Epithelial cell of esophagus (primary cell): ENCODE data around the gene CCR2.

Experiments used
- DNase-seq: peaks from one replicate; pipeline ENCODE4 v3.0.0; 2010; ENCODE audit warnings: low read depth
- H3K4me3 ChIP-seq: 2 replicates; pipeline ENCODE4 v1.5.1; 2011; ENCODE audit warnings: mild to moderate bottlenecking, low read length, control low read depth
- CTCF ChIP-seq: IDR thresholded peaks from 2 replicates; pipeline ENCODE4 v1.5.1; 2011; ENCODE audit warnings: low read depth, mild to moderate bottlenecking, low read length, control low read depth, inconsistent platforms; ENCODE audit not compliant: insufficient read depth; ENCODE audit errors: missing control alignments

CCR2 gene

DNA sequence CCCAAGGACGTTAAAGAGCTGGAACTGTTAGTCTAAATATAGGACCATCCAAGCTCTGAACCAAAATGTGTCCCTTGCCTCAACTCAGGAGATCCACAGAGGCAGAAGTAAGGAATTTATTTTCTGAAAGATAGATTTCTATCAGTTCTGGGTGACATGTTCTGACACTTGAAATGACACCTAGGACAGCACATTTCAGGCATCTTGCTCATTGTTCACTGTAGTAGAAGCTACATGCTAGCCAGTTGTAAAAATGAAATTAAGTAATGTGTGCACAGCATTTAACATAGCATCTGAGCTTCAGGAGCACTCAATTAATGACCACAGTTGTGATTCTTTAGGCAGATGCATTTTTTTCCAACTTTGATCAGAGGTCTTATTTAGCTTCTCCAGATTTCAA, 567 bp downstream of the CCR2 start:
- H3K4me3 ChIP-seq: no peak overlapping the region
- no peak for DNase-seq
- TF ChIP-seq CTCF: no peak

DNA sequence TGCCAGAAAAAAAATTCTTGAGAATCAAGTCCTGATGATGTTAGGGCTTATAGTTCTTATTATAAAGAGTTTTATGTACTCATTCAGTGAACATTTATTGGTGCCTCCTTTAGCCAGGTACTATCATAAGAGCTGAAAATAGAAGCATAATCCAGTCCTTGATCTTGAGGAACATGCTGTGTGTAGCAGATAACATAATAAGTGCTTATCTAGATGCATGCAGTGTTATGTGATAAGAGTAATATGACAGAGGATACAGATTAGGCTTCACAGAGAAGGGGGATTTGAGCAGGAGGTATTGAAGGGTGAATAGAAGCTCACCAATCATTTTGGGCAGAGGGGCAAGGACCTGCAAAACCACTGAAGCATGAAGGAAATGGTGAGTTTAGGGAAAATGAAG, 1.1 kb downstream of the CCR2 start:
- DNase-seq: no peak
- no peak for TF ChIP-seq CTCF

DNA sequence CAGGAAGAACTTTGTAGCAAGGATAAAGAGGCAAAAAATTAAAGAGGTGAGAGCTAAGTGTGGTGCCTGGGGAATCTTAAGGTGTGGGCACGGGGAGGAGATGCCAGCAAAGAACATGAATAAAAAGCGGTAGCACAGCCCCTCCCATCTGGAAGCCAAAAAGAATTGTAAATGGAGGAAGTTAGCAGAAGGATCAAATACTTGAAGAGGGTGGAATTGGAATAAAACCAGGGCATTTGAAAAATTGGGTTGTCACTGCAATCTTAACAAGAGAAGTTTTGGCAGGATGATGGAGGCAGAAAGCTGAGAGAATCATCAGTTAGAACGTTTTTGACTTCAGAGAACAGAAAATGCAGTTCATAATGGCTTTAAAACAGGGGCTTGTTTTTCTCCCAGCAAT, 2.4 kb downstream of the CCR2 start:
- TF ChIP-seq CTCF: no peak
- DNase-seq: no peak
- no peak overlapping the region for H3K4me3 ChIP-seq

More for the DNA sequence above, 1.1 kb downstream of the CCR2 start:
- H3K4me3 ChIP-seq: no peak overlapping the region

DNA sequence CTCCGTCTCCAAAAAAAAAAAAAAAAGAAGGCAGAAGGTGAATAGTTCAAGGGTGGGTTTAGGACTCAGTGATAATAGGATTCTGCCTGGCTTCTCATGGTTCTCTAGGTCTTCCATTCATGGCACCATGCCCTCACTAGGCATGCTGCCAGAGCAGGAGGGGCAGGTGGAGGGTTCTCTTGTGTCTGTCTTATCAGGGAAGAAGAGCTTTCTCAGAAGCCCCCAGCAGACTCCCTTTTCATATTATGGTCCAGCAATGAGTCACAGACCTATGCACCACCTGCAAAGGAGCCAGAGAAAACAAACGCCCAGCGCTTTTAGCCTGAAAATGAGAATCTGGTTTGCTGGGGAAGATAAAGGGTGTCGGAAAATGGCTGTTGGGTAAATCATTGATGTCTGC, 3.0 kb downstream of the CCR2 start:
- no peak for TF ChIP-seq CTCF
- no peak overlapping the region for H3K4me3 ChIP-seq
- no peak for DNase-seq

DNA sequence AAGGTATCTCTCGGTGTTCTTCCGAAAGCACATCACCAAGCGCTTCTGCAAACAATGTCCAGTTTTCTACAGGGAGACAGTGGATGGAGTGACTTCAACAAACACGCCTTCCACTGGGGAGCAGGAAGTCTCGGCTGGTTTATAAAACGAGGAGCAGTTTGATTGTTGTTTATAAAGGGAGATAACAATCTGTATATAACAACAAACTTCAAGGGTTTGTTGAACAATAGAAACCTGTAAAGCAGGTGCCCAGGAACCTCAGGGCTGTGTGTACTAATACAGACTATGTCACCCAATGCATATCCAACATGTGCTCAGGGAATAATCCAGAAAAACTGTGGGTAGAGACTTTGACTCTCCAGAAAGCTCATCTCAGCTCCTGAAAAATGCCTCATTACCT, 4.6 kb downstream of the CCR2 start:
- no peak for DNase-seq
- TF ChIP-seq CTCF: no peak
- no peak overlapping the region for H3K4me3 ChIP-seq

GRCh38 chr3:46359733-46360493, 6.0 kb downstream of the CCR2 start:
- no peak overlapping the region for H3K4me3 ChIP-seq
- DNase-seq: peak; percentile 29
- no peak for TF ChIP-seq CTCF

DNA sequence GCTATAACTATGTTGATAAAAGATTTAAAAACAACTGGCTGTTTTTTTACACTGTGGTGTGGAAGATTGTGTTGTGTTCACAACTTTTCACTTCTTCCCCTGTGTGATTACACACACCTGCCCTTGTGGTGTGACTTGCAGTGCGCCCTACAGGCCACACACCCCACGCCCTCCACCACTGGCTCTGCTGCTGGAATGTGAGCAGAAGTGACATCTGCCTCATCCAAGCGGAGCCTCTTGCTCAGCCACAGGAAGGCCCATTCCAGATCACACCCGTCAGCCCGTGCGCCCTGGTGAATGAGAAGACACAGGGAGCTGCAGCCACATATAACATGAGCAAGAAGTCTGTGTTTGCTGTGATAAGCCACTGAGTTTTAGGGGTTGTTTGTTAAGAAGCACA, 7.0 kb downstream of the CCR2 start:
- no peak for TF ChIP-seq CTCF
- no peak overlapping the region for H3K4me3 ChIP-seq
- DNase-seq: no peak
